Stimulated activated CD8-positive, alpha-beta memory T cell treated with anti-CD3 and anti-CD28 coated beads, Interleukin-7, amount 100 ng/mL, for 48 hours (primary cell): ENCODE results near the gene ATP6V1E1.

Experiments used
- DNase-seq, 2 donors: peaks; one replicate each; pipeline ENCODE4 v3.0.0-alpha.2; 2020; ENCODE audit warnings: low read depth in 1 of 2; ENCODE audit errors: extremely low read depth in 1 of 2

ATP6V1E1 gene

GRCh38 chr22:17634696-17635095 lies 6.1 kb upstream of the ATP6V1E1 start:
- DNase-seq: no peak

DNA sequence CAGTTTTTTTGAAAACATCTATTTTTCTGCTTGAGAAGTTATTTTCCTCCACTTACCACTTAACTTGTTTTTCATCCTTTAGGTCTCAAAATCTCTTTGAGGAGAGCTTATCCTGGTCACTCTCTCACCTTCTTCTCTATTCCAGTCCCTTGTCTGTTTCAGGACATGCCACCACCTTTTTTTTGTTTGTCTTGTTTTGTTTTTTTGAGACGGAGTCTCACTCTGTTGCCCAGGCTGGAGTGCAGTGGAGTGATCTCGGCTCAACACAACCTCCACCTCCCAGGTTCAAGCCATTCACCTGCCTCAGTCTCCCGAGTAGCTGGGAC lies 5.4 kb upstream of the ATP6V1E1 start:
- DNase-seq: no peak

DNA sequence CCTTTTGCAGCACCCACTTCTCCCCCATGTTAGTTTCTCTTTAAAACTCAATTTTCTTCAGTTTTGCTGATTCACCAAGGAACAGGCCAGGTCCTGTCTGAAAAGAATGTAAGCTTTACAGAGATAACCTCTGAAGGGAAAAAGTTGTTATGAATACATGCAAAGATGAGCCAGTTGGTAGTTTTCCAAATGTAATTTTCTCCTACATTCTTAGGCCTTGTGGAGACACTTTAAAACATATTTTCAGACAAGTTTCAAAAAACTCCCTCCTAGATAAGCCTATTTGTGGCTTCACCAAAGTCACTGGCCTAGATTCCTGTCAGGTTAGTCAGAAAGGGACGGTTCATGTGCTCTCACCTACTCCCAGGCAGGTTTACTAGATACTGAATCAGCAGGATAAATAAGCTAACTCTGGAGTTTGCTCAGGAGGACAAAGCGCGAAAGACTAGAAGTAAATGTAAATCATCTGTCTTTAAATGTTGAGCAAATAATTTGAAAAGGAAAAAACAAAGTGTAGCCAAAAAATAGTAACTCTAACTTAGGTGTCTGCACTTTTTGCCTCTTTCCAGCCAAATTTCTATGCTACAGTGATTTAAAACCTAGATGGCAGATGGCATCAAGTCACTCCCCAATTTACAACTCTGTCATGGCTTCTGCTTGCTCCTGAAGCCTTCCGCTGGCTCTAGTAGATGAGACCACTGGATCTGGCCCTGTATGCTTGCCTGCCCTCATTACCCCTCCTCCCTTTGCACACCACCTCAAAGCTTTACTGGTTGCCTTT lies 4.9 kb upstream of the ATP6V1E1 start:
- DNase-seq: no peak

GRCh38 chr22:17631076-17631565 lies 2.6 kb upstream of the ATP6V1E1 start:
- no peak for DNase-seq

- no peak for DNase-seq
These were observed 1.1 kb upstream of the ATP6V1E1 start for GRCh38 chr22:17629641-17630040.

DNA sequence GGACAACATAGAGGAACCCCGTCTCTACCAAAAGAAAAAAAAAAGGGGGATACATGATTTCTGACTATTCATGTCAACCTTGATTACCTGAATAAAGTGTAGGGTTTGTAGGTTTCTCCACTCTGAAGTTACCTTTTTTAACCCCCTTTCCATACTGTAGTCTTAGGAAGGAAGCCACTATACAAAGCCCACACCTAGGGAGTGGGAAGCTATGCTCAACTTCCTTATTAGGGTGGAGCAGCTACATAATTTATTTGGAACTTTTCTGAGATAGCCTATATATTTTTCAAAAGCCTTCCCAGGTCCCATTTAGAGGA lies 582 bp upstream of the ATP6V1E1 start:
- no peak for DNase-seq

GRCh38 chr22:17627961-17628405 lies 566 bp downstream of the ATP6V1E1 start:
- no peak for DNase-seq

DNA sequence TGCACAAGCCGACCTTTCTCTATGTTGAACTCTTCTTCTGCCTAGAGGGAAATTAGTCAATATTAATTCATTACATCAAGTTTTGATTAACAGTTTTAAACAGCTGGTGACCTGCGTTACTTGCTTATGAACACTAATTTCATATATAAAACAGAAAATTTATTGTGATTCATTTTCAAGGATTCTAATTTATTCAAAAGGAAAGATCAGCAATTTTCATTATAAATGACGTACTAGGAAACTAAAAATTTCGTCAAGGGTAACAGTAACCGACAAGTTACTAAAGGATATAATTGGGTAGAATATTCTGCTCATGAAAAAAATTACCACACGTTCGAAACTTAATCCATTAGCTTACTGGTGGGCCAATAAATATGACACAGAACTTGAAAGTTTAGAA lies 15.3 kb downstream of the ATP6V1E1 start:
- DNase-seq: no peak

DNA sequence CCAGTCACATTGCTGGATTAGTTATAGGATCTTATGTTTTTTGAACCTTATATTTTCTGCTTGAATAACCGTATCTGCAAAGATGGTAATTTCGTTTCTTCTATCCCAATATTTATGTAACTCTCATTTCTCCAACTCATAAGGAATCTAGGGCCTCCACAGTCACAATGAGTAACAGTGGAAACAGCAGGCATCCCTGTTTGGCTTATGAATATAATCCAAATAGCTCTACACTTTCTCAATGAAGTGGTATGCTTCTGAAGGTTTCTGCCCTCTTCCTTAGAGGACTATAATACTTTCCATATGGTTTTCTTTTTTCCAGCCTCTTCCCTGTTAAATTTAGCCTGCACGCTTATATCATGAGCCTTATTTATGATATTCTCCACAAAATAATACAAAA lies 16.5 kb downstream of the ATP6V1E1 start:
- no peak for DNase-seq

- DNase-seq: no peak
These were observed 20.5 kb downstream of the ATP6V1E1 start for GRCh38 chr22:17607891-17608521.

DNA sequence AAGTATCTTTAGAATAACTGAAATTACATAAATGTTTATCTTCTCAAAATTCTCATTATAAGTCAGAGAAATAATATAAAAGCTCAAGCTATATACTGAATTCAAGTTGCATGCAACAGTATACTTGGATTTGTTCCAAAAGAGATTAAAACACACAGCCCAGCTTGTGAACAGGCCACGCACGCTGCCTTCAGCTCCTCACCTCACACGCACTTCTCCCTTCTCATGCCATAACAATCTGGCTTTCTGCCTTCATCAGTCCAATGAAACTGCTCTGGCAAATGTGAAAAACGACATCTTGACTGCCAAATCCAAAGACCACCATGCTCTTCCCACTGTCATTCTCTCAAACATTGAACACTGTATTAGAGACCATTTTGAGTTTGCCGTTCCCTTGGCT lies 22.1 kb downstream of the ATP6V1E1 start:
- DNase-seq: no peak

- no peak for DNase-seq
These were observed 24.9 kb downstream of the ATP6V1E1 start for GRCh38 chr22:17603668-17604067.

DNA sequence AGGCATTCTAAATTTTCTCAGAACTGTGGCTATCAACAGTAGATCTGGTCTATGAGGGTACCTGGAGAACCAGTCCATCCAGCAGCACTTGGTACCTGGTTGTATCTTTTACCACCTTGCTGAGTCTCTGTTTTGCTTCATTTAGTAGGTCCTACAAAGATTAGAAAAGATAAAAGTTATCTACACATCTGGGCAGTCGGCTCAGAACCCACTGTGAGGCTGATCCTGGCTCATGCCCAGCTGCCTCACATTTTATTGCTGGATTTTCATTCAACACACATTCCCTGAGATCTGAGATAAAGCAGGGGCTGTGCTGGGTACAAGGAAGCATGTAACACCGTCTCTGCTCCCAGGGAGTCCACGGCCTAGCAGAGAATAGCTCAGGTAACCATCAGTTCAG lies 27.5 kb downstream of the ATP6V1E1 start:
- DNase-seq: no peak

DNA sequence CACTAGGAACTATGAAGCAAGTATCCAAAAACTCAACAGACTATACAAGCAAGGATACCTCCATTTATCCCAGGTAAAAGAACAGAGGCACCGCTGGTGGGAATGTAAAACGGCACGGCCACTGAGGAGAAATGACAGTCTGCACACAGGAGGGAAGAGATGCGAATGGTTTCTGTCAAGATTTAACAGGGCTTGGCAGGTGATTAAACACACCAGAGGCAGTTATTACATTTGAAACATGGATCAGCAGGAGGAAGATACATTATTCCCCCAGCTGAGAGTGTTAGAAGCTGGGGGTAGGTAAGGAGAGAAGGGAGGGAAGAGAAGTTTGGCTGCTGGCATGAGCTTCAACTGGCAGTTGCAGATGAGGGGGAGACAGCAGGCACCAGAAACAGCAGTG lies 30.2 kb downstream of the ATP6V1E1 start:
- DNase-seq: no peak

- no peak for DNase-seq
These were observed 31.3 kb downstream of the ATP6V1E1 start for GRCh38 chr22:17597217-17597616.

DNA sequence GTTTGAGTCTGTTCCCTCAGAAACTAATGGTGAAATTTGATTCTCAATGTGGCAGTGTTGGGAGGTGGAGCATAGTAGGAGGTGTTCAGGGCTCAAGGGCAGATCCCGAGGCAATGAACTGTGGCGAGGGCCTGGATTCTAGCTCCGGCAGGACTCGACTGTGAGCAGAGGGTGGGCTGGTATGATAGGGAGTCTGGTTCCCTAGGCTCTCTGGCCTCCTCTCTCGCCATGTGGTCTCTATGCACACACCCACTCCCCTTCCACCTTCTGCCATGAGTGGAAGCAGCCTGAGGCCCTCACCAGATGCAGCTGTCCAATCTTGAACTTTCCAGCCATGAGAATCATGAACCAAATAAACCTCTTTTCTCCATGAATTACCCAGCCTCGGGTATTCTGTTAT lies 32.3 kb downstream of the ATP6V1E1 start:
- no peak for DNase-seq

- no peak for DNase-seq
These were observed 36.3 kb downstream of the ATP6V1E1 start for GRCh38 chr22:17592201-17592600.

DNA sequence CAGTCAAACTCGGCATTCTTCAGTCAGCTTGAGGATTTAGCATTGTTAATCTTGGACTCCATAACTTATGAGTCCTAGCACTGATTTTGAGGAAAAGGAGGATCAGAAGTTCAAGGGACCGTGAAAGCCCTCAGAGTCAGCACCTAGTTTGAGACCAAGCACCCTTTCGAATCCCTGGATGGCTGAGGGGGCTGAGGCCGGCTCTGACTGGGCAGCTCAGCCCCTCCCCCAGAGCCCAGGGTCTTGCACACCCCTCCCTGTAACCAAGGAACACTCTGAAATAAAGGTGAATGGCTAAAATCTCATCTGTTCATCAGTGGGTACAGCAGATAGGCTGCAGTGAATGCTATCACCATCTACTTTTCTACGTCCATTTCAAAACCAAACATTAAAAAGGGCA lies 38.0 kb downstream of the ATP6V1E1 start:
- no peak for DNase-seq

DNA sequence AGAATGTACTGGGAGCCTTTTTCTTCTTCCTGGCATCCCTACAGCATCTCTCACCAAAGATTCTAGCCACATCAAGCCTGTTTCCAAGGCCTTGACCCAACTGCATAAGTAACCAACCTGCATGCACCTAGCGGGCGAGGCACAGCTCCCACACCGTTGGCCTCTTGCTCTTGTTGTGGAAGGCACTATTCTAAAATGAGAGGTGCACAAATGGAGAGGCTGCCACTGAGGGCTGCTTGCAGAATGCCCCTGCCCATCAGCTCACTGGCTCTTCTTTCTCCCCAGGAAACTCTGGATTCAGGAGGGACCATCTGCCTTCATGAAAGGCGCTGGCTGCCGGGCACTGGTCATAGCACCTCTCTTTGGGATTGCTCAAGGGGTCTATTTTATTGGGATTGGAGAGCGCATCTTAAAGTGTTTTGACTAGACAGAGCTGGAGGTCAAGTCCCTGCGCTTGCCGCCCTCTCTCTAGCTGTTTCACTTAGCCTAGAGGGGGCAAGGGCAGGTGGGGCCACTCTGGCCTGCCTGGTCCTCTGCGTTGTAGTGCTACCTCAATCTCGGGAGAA lies 38.7 kb downstream of the ATP6V1E1 start:
- DNase-seq: no peak

- no peak for DNase-seq
These were observed 39.9 kb downstream of the ATP6V1E1 start for GRCh38 chr22:17588606-17589005.

GRCh38 chr22:17587629-17588028 lies 40.9 kb downstream of the ATP6V1E1 start:
- no peak for DNase-seq

DNA sequence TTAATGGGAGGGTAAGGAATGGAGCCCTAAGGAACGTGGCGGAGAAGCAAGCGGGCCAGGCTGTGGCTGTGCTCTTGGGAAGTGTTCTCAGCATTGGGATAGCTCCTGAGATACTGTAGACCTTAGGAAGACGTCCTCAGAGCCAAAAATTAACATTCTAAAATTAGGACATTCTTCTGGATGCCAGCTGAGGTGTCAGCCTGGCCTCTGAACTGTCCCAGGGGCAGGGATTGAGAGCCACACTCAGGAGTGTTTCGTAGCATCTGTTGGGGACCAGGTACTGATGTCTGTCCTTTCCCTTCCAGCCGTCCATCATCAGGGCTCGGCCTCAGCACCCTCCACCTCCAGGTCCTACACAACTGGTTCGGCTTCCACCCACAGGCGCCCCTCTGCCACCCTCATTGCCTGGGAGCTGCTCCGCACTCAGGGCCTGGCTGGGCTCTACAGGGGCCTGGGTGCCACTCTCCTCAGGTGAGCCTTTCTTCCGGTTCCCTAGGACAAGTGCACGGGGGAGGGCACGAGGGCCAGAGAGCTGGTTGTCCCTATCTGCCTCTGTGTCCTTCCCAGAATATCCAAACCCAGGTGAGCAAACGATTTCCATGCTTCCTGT lies 41.6 kb downstream of the ATP6V1E1 start:
- DNase-seq: no peak
